SJSA1 (cell line): ENCODE measurements around the gene C11orf54. TPM values are rescaled to one million over a fixed set of nuclear protein-coding genes. Genes with fewer than 3 reads are reported as not detected.

Experiments
- DNase-seq, 2 experiments: peaks; one replicate each; pipeline ENCODE4 v3.0.0-alpha.2; 2015 to 2020; ENCODE audit warnings: low spot score in 2 of 2, low read depth in 1 of 2
- H3K27ac ChIP-seq: fragments of 250-450 bp; sonication (Bioruptor Pico); 2 replicates; pipeline ENCODE4 v1.5.1; 2020; ENCODE audit warnings: mild to moderate bottlenecking, moderate library complexity
- H3K27me3 ChIP-seq: fragments of 250-450 bp; sonication (Bioruptor Pico); replicated peaks from 2 replicates; pipeline ENCODE4 v1.5.1; 2020; ENCODE audit warnings: mild to moderate bottlenecking, moderate library complexity
- H3K36me3 ChIP-seq: fragments of 250-450 bp; sonication (Bioruptor Pico); 2 replicates; pipeline ENCODE4 v1.5.1; 2020; ENCODE audit warnings: mild to moderate bottlenecking
- H3K4me1 ChIP-seq: fragments of 250-450 bp; sonication (Bioruptor Pico); replicated peaks from 2 replicates; pipeline ENCODE4 v1.6.1; 2021; ENCODE audit warnings: mild to moderate bottlenecking
- H3K4me3 ChIP-seq: fragments of 250-450 bp; sonication (Bioruptor Pico); 2 replicates; pipeline ENCODE4 v1.5.1; 2020; ENCODE audit warnings: mild to moderate bottlenecking
- H3K9me3 ChIP-seq: fragments of 250-450 bp; sonication (Bioruptor Pico); replicated peaks from 2 replicates; pipeline ENCODE4 v1.5.1; 2020; ENCODE audit warnings: mild to moderate bottlenecking
- total RNA-seq: library from RNA; depleted of rRNA; stranded (reverse); fragments of >200 nt; shearing (Covaris generic); gene quantifications from 2 replicates; pipeline ENCODE4 v1.2.3, GENCODE V29; 2014; rRNA removed

C11orf54 gene
- total RNA-seq: 12.8 and 19.8 TPM in 2 replicates

DNA sequence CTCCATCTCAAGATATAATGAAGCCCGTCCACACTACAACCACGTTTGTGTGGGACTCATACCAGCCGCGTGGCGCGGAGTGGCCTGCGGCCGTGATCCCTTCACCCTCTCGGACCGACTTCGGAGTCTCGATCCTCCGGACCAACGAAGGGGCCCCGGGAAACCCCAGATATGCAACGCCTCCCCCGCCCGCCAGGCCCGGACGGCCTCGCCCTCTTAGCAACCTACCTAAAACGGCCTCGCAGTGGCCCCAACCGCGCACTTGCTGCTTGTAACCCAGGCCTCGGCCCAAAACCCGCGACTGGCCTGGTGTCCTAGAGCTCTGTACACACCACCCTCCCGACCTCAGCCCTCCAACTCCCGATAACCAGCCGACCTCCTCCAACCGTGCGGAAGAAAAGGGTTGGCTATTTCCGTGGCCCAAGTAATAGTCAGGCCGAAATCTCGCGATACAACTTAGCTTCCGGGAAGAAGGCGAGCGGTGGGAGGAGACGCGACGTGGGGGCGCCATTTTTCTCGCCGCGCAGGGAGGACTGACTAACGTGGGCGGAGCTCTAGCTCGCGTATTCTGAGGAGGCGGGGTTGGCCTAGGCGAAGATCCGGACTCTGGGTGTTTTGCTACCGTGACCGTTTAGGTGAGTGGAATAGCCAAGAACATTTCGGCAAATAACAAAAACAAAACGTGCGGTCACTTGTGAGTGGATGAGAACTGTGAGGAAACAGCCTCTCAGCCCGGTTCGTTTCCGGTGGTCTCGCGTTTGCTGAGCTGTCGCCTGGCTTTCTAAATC lies at the start of gene C11orf54, which contains the start of gene TAF1D:
Gene C11orf54 (plus strand): TSS at position 579 of the 788 bp plus-strand sequence. CDS start 5,722 bp downstream, outside the sequence.
Gene TAF1D (minus strand): TSS at position 402 of the 788 bp plus-strand sequence. CDS start 2,191 bp downstream, outside the sequence.
- H3K4me1 ChIP-seq: peaks cover 16% of the 10 kb centered on the region; the same call in 1 of the 2 replicates
- H3K9me3 ChIP-seq: no peaks in the 10 kb centered on the region
- peaks cover 44% of the 10 kb centered on the region for H3K36me3 ChIP-seq
- DNase-seq: peak; percentile 91 to 92
- peak within 1 kb of the TSS; percentile 73 for H3K4me3 ChIP-seq
- H3K27me3 ChIP-seq: no peaks in the 10 kb centered on the region
- peak within 1 kb of the TSS; percentile 89 for H3K27ac ChIP-seq

DNA sequence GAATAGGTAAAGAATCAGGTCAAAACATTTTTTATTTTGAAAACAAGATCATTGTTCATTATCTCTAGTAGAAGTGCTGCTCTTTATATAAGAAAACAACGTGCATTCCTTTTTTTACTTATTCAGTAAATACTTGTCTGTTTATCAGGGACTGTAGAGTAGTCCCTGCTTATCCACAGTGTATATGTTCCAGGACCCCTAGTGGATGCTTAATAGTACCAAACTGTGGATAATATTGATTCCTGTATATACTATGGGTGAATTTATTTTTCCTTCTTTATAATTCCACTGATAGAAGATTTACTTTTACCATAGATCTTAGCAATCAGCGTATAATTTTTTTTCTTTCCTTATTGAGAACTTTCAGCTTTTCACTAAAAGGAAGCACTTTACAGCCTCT lies 47.4 kb upstream of the C11orf54 start:
- no peak for DNase-seq
- Histone ChIP-seq H3K9me3 (no peaks in the 10 kb centered on the region), H3K27ac (no peak overlapping the region), H3K4me3 (no peak overlapping the region), H3K4me1 (no peaks in the 10 kb centered on the region), H3K27me3 (no peaks in the 10 kb centered on the region), H3K36me3 (peaks cover 53% of the 10 kb centered on the region)

DNA sequence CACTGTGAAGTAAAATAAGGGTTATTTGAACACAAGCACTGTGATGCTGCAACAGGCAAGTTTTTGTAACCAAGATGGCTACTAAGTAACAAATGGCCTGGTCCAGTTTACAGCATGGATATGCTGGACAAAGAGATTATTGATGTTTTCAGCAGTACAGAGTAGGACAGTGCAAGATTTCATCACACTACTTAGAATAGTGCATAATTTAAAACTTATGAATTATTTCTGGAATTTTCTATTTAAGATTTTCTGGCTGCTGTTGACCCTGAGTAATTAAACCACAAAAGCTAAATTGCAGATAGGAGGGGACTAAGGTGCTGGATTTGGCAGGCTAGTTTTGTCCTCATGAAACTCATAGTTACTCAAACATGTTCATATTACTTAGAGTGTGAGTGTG lies 46.9 kb upstream of the C11orf54 start:
- H3K4me3 ChIP-seq: no peak overlapping the region
- no peak overlapping the region for H3K27ac ChIP-seq
- no peak for DNase-seq
- H3K4me1 ChIP-seq: no peaks in the 10 kb centered on the region
- H3K36me3 ChIP-seq: peaks cover 53% of the 10 kb centered on the region
- no peaks in the 10 kb centered on the region for H3K27me3 ChIP-seq
- no peaks in the 10 kb centered on the region for H3K9me3 ChIP-seq

DNA sequence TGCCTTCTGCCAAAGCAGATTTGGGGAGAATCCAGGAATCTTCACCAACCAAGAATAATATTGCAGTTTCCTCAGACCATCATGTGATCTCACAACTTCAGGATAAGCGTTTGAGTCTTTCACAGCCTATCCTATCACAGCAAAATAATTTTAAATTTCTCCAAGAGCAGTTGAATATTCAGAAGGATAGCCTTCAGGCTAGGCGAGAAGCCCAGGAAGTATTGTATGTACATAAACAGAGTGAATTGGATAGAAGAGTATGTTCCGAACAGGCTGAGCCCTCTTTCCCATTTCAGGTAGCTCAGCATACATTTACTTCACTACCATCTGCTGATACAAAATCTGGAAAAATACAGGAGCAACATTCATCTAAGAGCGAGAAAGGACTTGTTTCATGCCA lies 43.9 kb upstream of the C11orf54 start:
- Histone ChIP-seq H3K4me3 (no peak overlapping the region), H3K36me3 (peaks cover 51% of the 10 kb centered on the region), H3K27me3 (no peaks in the 10 kb centered on the region), H3K27ac (no peak overlapping the region), H3K9me3 (no peaks in the 10 kb centered on the region), H3K4me1 (no peaks in the 10 kb centered on the region)
- DNase-seq: no peak

DNA sequence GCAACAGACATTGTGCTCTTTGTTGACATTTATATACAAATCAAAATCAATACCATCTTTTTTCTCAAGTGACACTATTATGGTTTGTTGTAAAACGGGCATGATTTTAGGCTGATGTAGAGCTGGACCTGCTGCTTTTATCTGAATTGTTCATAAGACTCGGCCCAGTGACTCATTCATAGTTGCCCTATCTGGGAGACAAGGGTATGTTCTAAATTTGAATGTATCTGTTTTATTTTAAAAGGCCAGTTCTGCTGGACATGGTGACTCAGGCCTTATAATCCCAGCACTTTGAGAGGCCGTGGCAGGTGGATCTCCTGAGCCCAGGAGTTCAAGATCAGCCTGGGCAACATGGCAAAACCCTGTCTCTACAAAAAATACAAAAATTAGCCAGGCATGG lies 40.6 kb upstream of the C11orf54 start:
- Histone ChIP-seq H3K4me3 (no peak overlapping the region), H3K4me1 (no peaks in the 10 kb centered on the region), H3K27me3 (no peaks in the 10 kb centered on the region), H3K36me3 (peaks cover 46% of the 10 kb centered on the region), H3K9me3 (no peaks in the 10 kb centered on the region), H3K27ac (no peak overlapping the region)
- no peak for DNase-seq

DNA sequence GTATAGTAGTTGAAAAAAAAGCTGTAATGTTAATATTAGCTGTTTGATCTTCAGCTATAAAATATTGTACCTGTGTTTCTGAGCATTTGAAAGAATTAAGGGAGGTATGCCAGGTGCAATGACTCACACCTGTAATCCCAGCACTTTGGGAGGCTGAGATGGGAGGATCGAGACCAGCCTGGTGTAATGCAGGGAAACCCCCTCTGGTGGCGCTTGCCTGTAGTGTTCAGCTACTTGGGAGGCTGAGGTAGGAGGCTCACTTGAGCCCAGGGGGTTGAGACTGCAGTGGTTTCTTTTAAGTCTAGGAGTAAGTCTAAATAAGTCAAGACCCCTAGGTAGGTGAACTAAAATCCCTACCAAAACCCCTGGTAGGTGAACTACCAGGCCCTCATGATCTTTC lies 37.2 kb upstream of the C11orf54 start:
- Histone ChIP-seq H3K4me3 (no peak overlapping the region), H3K27ac (no peak overlapping the region), H3K9me3 (no peaks in the 10 kb centered on the region), H3K36me3 (peaks cover 35% of the 10 kb centered on the region), H3K27me3 (no peaks in the 10 kb centered on the region), H3K4me1 (no peaks in the 10 kb centered on the region)
- DNase-seq: no peak

DNA sequence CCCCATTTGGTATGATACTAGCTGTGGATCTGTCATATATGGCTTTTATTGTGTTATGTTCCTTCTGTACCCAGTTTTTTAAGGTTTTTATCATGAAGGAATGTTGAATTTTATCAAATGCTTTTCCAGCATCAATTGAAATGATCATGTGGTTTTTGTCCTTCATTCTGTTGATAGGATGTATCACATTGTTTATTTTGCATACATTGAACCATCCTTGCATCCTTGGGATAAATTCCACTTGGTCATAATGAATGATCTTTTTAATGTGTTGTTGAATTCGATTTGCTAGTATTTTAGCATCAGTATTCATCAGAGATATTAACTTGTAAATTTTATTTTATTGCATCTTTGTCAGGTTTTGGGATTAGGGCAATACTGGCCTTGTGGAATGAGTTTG lies 31.2 kb upstream of the C11orf54 start:
- Histone ChIP-seq H3K36me3 (peaks cover 33% of the 10 kb centered on the region), H3K9me3 (no peaks in the 10 kb centered on the region), H3K4me3 (no peak overlapping the region), H3K4me1 (peaks cover 18% of the 10 kb centered on the region), H3K27me3 (no peaks in the 10 kb centered on the region), H3K27ac (no peak overlapping the region)
- no peak for DNase-seq

DNA sequence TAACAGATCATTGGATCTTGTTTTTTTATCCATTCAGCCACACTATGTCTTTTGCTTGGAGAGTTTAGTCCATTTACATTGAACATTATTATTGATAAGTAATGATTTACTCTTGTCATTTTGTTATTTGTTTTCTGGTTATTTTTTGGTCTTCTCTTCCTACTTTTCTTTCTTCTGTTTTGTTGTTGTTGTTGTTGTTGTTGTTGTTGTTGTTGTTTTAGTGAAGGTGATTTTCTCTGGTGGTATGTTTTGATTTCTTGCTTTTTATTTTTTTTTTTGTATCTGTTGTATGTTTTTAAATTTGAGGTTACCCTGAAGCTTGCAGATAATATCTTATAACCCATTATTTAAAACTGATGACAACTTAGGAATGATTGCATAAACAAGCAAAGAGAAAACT lies 28.8 kb upstream of the C11orf54 start:
- Histone ChIP-seq H3K9me3 (no peaks in the 10 kb centered on the region), H3K27ac (no peak overlapping the region), H3K27me3 (no peaks in the 10 kb centered on the region), H3K36me3 (peaks cover 41% of the 10 kb centered on the region), H3K4me1 (peaks cover 20% of the 10 kb centered on the region), H3K4me3 (no peak overlapping the region)
- DNase-seq: no peak

DNA sequence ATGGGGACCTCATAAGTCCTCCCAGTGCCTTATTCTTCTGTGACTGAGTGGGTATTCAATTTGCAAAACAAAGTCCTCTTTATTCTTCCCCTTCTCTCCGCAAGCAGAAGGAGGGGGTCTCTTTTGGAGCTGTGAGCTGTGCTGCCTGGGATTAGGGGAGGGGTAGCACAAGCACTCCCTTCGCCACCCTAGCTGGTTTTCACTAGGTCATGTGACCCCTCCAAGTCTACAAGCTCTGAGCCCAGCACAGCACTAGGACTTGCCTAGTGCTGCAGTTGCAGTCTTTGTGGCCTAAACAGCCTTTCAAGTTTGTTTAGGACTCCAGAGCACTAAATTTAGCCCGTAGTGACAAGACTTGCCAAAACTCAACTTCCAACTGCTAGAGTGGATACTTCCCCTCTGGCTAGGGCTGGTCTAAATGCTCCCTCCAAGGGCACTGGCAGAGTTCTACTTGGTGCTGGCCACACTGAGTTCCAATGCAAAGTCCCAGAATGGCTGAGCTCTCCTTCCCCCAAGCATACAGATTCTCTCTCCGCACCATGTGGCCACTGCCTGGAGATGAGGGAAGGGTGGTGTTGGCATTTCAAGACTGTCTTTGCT lies 25.6 kb upstream of the C11orf54 start:
- DNase-seq: no peak
- H3K36me3 ChIP-seq: peaks cover 16% of the 10 kb centered on the region; the same call in 1 of the 2 replicates

DNA sequence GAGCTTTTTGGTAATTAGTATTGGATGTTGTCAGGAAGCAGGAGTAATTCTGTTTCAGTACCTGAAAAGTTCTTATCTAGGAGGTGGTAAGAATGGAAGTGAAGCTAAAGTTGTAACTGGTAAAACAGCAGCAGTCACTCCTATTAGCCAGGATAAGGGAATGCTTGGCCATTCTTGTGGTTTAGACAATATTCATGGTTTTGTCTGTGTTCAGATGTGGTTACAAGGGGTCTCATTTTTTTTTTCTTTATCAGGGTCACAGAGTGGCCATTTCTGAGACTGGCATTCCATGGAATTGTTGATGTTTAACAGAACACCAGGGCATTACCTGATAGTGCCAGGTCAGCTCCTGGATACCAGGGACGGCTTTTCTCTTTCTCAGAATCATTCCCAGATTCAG lies 24.0 kb upstream of the C11orf54 start:
- peaks cover 16% of the 10 kb centered on the region; the same call in 1 of the 2 replicates for H3K36me3 ChIP-seq
- H3K4me3 ChIP-seq: no peak overlapping the region
- no peak overlapping the region for H3K27ac ChIP-seq
- H3K27me3 ChIP-seq: no peaks in the 10 kb centered on the region
- peaks cover 20% of the 10 kb centered on the region for H3K4me1 ChIP-seq
- no peak for DNase-seq
- H3K9me3 ChIP-seq: no peaks in the 10 kb centered on the region

More for the DNA sequence above, 25.6 kb upstream of the C11orf54 start:
- H3K27me3 ChIP-seq: no peaks in the 10 kb centered on the region
- H3K27ac ChIP-seq: no peak overlapping the region
- H3K4me1 ChIP-seq: peaks cover 20% of the 10 kb centered on the region
- no peak overlapping the region for H3K4me3 ChIP-seq
- H3K9me3 ChIP-seq: no peaks in the 10 kb centered on the region

DNA sequence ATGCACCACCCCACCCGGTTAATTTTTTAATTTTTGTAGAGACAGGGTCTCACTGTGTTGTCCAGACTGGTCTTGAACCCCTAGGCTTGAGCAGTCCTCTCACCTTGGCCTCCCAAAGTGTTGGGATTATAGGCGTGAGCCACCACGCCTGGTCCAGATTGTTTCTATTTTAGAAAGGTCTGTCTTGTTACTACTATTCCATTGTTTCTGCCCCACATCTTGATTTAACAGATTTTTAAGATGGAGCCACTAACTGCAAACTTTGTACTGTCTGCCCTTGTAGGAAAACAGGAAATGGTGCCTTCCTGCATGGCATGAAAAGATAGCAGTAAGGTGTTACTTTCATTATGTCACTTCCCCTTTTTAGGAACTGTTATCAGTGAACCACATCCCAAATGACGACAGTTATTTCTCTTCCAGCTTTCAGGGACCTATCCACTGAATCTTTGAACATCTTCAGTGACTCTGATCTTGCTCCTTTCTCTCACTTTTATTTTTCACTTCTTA lies 23.4 kb upstream of the C11orf54 start:
- DNase-seq: no peak
- peaks cover 15% of the 10 kb centered on the region; the same call in 1 of the 2 replicates for H3K36me3 ChIP-seq
- H3K4me1 ChIP-seq: peaks cover 20% of the 10 kb centered on the region
- H3K27me3 ChIP-seq: no peaks in the 10 kb centered on the region
- H3K27ac ChIP-seq: no peak overlapping the region
- H3K4me3 ChIP-seq: no peak overlapping the region
- H3K9me3 ChIP-seq: no peaks in the 10 kb centered on the region

DNA sequence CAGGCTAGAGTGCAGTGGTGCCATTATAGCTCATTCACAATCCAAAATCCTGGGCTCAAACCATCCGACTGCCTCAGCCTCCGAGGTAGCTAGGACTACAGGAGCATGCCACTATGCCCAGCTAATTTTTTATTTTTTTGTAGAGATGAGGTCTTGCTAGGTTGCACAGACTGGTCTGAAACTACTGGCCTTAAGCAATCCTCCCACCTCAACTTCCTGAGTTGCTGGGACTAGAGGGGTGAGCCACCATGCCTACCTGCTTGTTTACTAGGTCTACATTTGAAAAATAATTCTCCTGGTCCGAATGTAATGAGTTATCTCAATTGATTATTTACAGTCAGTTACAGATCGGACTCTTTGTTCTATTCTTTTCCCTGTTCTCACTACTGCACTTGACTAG lies 22.2 kb upstream of the C11orf54 start:
- Histone ChIP-seq H3K4me1 (peaks cover 11% of the 10 kb centered on the region), H3K27me3 (no peaks in the 10 kb centered on the region), H3K27ac (no peak overlapping the region), H3K36me3 (peaks cover 15% of the 10 kb centered on the region), H3K4me3 (no peak overlapping the region), H3K9me3 (no peaks in the 10 kb centered on the region)
- no peak for DNase-seq

DNA sequence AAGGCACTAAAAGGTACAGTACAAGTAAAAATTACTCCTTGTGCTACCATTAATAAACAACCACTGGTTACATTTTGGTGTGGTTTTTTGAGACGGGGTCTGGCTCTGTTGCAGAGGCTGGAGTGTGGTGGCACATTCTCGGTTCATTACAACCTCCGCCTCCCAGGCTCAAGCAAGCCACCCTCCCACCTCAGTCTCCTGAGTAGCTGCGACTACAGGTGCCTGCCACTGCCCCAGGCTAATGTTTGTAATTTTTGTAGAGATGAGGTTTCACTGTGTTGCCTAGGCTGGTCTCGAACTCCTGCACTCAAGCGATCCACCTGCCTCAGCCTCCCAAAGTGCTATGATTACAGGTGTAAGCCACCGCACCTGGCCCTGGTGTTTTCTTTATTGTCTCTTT lies 20.9 kb upstream of the C11orf54 start:
- DNase-seq: no peak
- Histone ChIP-seq H3K36me3 (peaks cover 14% of the 10 kb centered on the region), H3K4me1 (no peaks in the 10 kb centered on the region)

DNA sequence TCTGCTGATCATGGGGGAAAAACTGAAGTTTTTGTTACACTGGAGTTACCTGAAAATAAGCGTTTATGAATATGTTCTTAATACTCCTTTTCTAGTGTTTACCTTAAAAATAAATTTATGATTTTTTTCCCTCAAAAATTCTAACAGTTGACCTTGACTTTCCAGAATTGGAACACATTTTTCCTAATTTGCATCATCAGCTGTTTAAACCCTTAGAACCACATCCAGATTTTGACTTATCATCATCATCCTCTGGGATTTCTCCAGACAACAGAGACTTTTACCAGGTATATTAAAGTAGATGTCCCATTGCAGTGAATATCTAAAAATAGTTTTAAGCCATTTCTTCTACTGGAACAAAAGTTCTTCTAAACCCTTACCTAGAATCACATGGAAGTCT lies 17.4 kb upstream of the C11orf54 start:
- H3K4me3 ChIP-seq: no peak overlapping the region
- peaks cover 34% of the 10 kb centered on the region for H3K36me3 ChIP-seq
- DNase-seq: no peak
- H3K27me3 ChIP-seq: no peaks in the 10 kb centered on the region
- no peaks in the 10 kb centered on the region for H3K4me1 ChIP-seq
- no peak overlapping the region for H3K27ac ChIP-seq
- H3K9me3 ChIP-seq: no peaks in the 10 kb centered on the region

More for the DNA sequence above, 20.9 kb upstream of the C11orf54 start:
- Histone ChIP-seq H3K9me3 (no peaks in the 10 kb centered on the region), H3K27me3 (no peaks in the 10 kb centered on the region), H3K4me3 (no peak overlapping the region), H3K27ac (no peak overlapping the region)
